ENCODE data around the gene ZNF683.

ZNF683 gene

GRCh38 chr1:26351590-26352337 is 20.8 kb downstream of the ZNF683 start:
- ATAC-seq (replicated peaks; ENCODE audit: extremely low read depth, poor library complexity, severe bottlenecking): no peak
- no peak overlapping the region for H3K27ac Mint-ChIP-seq (ENCODE audit: low read depth)

GRCh38 chr1:26350701-26351589 is 21.6 kb downstream of the ZNF683 start:
- DNase-seq (ENCODE audit: low spot score in 2 of 2) (no peak), ATAC-seq (replicated peaks; ENCODE audit: extremely low read depth, poor library complexity, severe bottlenecking) (no peak)
- H3K27me3 Mint-ChIP-seq: no peaks in the 10 kb centered on the region
- H3K27ac Mint-ChIP-seq (ENCODE audit: low read depth): no peak overlapping the region
- H3K4me3 Mint-ChIP-seq: no peak overlapping the region
- H3K4me1 Mint-ChIP-seq: peaks cover 7% of the 10 kb centered on the region
- peaks cover 4% of the 10 kb centered on the region for H3K36me3 Mint-ChIP-seq (ENCODE audit: insufficient read depth)
- no peaks in the 10 kb centered on the region for H3K9me3 Mint-ChIP-seq

More at GRCh38 chr1:26351590-26352337, 20.8 kb downstream of the ZNF683 start:
- Mint-ChIP-seq H3K4me3 (no peak overlapping the region), H3K4me1 (peaks cover 8% of the 10 kb centered on the region), H3K27me3 (no peaks in the 10 kb centered on the region), H3K9me3 (no peaks in the 10 kb centered on the region), H3K36me3 (ENCODE audit: insufficient read depth) (peaks cover 4% of the 10 kb centered on the region)
- DNase-seq (ENCODE audit: low spot score in 2 of 2): no peak

GRCh38 chr1:26350343-26350700 is 22.2 kb downstream of the ZNF683 start:
- Mint-ChIP-seq H3K27ac (ENCODE audit: low read depth) (no peak overlapping the region), H3K4me1 (peaks cover 3% of the 10 kb centered on the region), H3K36me3 (ENCODE audit: insufficient read depth) (peaks cover 4% of the 10 kb centered on the region), H3K4me3 (no peak overlapping the region), H3K27me3 (no peaks in the 10 kb centered on the region), H3K9me3 (no peaks in the 10 kb centered on the region)
- DNase-seq (ENCODE audit: low spot score in 2 of 2): no peak
- ATAC-seq (replicated peaks; ENCODE audit: extremely low read depth, poor library complexity, severe bottlenecking): no peak

DNA sequence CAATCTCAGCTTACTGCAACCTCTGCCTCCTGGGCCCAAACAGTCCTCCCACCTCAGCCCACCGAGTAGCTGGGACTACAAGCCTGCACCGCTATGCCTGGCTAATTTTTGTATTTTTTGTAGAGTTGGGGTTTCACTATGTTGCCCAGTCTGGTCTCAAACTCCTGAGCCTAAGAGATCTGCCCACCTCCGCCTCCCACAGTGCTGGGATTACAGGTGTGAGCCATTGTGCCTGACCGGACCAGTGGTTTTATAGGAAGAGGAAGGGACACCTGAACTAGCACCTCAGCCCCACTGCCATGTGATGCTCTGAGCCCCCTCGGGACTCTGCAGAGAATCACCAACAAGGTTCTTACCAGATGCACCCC is 22.7 kb downstream of the ZNF683 start:
- no peak for ATAC-seq (replicated peaks; ENCODE audit: extremely low read depth, poor library complexity, severe bottlenecking)

DNA sequence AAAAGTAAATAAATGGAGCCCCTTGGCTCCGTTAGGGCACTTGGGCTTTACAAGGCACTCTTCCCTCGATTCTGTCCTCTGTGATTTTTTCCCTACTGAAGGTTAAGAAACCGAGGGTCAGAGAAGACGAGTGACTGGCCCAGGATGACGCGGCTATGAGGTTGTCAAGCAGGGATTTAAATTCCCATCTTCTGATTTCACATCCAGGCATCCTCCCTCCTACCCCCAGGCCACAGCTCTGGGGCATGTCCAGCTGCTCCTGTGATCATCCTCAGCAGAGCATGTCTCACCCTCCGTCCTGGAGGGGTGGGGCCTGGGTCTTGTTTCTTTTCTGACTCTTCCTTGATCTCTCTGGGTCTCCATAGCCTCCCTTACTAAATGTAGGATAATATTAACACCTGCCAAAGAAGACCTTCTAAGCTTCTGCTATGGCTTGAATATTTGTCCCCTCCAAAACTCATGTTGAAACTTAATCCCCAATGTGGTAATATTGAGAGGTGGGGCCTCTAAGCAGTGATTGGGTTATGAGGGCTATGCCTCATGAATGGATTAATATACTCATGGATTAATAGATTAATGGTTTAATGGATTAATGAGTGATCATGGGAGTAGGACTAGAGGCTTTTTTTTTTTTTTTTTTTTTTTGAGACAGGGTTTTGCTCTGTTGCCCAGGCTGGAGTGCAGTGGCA is 23.2 kb downstream of the ZNF683 start:
- no peak overlapping the region for H3K4me3 Mint-ChIP-seq
- H3K27me3 Mint-ChIP-seq: no peaks in the 10 kb centered on the region
- ATAC-seq (replicated peaks; ENCODE audit: extremely low read depth, poor library complexity, severe bottlenecking) (no peak), DNase-seq (ENCODE audit: low spot score in 2 of 2) (no peak)
- H3K27ac Mint-ChIP-seq (ENCODE audit: low read depth): no peak overlapping the region
- H3K4me1 Mint-ChIP-seq: peaks cover 3% of the 10 kb centered on the region
- H3K36me3 Mint-ChIP-seq (ENCODE audit: insufficient read depth): peaks cover 4% of the 10 kb centered on the region
- H3K9me3 Mint-ChIP-seq: no peaks in the 10 kb centered on the region

More for the DNA sequence above, 22.7 kb downstream of the ZNF683 start:
- Mint-ChIP-seq H3K36me3 (ENCODE audit: insufficient read depth) (peaks cover 4% of the 10 kb centered on the region), H3K4me3 (no peak overlapping the region), H3K27ac (ENCODE audit: low read depth) (no peak overlapping the region), H3K27me3 (no peaks in the 10 kb centered on the region), H3K9me3 (no peaks in the 10 kb centered on the region), H3K4me1 (peaks cover 3% of the 10 kb centered on the region)
- DNase-seq (ENCODE audit: low spot score in 2 of 2): no peak

DNA sequence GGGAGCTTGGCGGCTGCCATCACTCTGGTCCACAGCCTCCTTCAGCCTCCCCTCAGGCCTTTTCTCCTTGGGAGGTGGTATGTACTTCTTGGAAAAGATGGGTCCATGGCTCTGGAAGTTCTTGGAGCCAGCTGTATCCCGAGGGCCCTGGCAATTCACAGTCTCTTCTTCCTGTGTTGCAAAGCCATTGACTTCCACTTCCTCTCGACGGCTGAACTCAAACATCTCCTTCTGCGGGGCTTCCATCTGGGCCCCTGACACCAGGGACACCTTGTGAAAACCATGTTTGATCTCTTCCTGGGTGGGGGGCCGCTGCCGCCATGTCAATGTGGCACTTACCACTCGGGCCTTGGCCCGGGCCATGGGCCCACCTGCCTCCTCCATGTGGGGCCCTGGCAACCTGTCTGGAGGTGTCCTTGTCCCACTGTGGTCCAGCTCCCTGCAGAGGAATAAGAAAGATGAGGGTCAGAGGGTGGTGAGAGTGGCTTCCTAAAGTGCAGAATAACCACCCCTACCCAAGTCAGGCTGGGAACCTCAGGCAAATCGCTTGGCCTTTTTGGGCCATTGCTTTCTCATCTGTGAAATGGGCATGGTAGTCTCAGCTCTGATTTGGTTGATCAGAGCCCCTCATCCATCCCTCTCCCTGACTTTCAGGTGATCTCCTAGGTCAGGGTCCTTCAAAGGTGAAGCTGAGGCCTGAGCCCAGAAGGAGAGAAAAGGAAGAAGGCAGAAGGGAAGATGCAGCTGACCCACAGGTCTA is 26.1 kb downstream of the ZNF683 start:
- DNase-seq (ENCODE audit: low spot score in 2 of 2): no peak
- no peak for ATAC-seq (replicated peaks; ENCODE audit: extremely low read depth, poor library complexity, severe bottlenecking)
- H3K27me3 Mint-ChIP-seq: no peaks in the 10 kb centered on the region
- H3K9me3 Mint-ChIP-seq: no peaks in the 10 kb centered on the region
- no peak overlapping the region for H3K4me3 Mint-ChIP-seq
- peaks cover 2% of the 10 kb centered on the region for H3K36me3 Mint-ChIP-seq (ENCODE audit: insufficient read depth)
- H3K4me1 Mint-ChIP-seq: no peaks in the 10 kb centered on the region
- no peak overlapping the region for H3K27ac Mint-ChIP-seq (ENCODE audit: low read depth)

GRCh38 chr1:26345718-26346117 is 26.8 kb downstream of the ZNF683 start:
- H3K9me3 Mint-ChIP-seq: no peaks in the 10 kb centered on the region
- ATAC-seq (replicated peaks; ENCODE audit: extremely low read depth, poor library complexity, severe bottlenecking): no peak
- no peaks in the 10 kb centered on the region for H3K36me3 Mint-ChIP-seq (ENCODE audit: insufficient read depth)
- H3K4me3 Mint-ChIP-seq: no peak overlapping the region
- H3K27me3 Mint-ChIP-seq: no peaks in the 10 kb centered on the region
- no peaks in the 10 kb centered on the region for H3K4me1 Mint-ChIP-seq
- DNase-seq (ENCODE audit: low spot score in 2 of 2): no peak
- no peak overlapping the region for H3K27ac Mint-ChIP-seq (ENCODE audit: low read depth)

GRCh38 chr1:26344147-26344920 is 28.2 kb downstream of the ZNF683 start:
- no peak for ATAC-seq (replicated peaks; ENCODE audit: extremely low read depth, poor library complexity, severe bottlenecking)
- Mint-ChIP-seq H3K4me1 (no peaks in the 10 kb centered on the region), H3K36me3 (ENCODE audit: insufficient read depth) (no peaks in the 10 kb centered on the region), H3K4me3 (no peak overlapping the region), H3K27me3 (no peaks in the 10 kb centered on the region), H3K27ac (ENCODE audit: low read depth) (no peak overlapping the region), H3K9me3 (no peaks in the 10 kb centered on the region)
- DNase-seq (ENCODE audit: low spot score in 2 of 2): no peak

- Mint-ChIP-seq H3K27ac (ENCODE audit: low read depth) (no peak overlapping the region), H3K9me3 (no peaks in the 10 kb centered on the region), H3K4me3 (no peak overlapping the region), H3K4me1 (peaks cover 11% of the 10 kb centered on the region), H3K36me3 (ENCODE audit: insufficient read depth) (no peaks in the 10 kb centered on the region), H3K27me3 (no peaks in the 10 kb centered on the region)
- ATAC-seq (replicated peaks; ENCODE audit: extremely low read depth, poor library complexity, severe bottlenecking) (no peak), DNase-seq (ENCODE audit: low spot score in 2 of 2) (no peak)
These were observed 32.5 kb downstream of the ZNF683 start for GRCh38 chr1:26340047-26340481.

GRCh38 chr1:26338670-26339069 is 33.9 kb downstream of the ZNF683 start:
- Mint-ChIP-seq H3K9me3 (no peaks in the 10 kb centered on the region), H3K27ac (ENCODE audit: low read depth) (no peak overlapping the region), H3K36me3 (ENCODE audit: insufficient read depth) (peaks cover 2% of the 10 kb centered on the region), H3K4me3 (no peak overlapping the region), H3K27me3 (no peaks in the 10 kb centered on the region), H3K4me1 (peaks cover 11% of the 10 kb centered on the region)
- no peak for DNase-seq (ENCODE audit: low spot score in 2 of 2)
- ATAC-seq (replicated peaks; ENCODE audit: extremely low read depth, poor library complexity, severe bottlenecking): no peak

DNA sequence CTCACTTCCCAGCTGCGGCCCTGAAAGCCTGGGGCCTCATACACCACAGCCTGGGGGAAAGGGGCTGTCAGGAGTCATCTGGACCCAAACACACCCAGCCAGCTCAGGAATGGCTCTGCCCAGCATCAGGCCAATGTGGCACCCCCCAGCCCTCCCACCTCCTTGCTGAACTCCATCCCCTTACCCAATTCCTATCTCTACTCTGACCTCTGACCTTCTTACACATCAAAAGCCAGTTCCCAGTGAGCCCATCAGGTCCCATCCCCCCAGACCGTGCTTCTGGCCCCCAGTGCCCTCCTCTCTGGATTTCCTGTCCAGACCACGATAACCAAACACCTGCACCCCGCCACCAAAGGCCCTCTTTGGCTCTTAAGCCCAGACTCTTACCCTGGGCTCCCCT is 34.9 kb downstream of the ZNF683 start:
- H3K9me3 Mint-ChIP-seq: no peaks in the 10 kb centered on the region
- H3K27ac Mint-ChIP-seq (ENCODE audit: low read depth): no peak overlapping the region
- no peak for ATAC-seq (replicated peaks; ENCODE audit: extremely low read depth, poor library complexity, severe bottlenecking)
- peaks cover 11% of the 10 kb centered on the region for H3K4me1 Mint-ChIP-seq
- H3K4me3 Mint-ChIP-seq: peak overlapping the region; percentile 89
- no peaks in the 10 kb centered on the region for H3K27me3 Mint-ChIP-seq
- H3K36me3 Mint-ChIP-seq (ENCODE audit: insufficient read depth): peaks cover 2% of the 10 kb centered on the region
- no peak for DNase-seq (ENCODE audit: low spot score in 2 of 2)

GRCh38 chr1:26337206-26337535 is 35.4 kb downstream of the ZNF683 start:
- peak overlapping the region; percentile 89 for H3K4me3 Mint-ChIP-seq
- no peaks in the 10 kb centered on the region for H3K9me3 Mint-ChIP-seq
- peaks cover 11% of the 10 kb centered on the region for H3K4me1 Mint-ChIP-seq
- H3K36me3 Mint-ChIP-seq (ENCODE audit: insufficient read depth): peaks cover 2% of the 10 kb centered on the region
- DNase-seq (ENCODE audit: low spot score in 2 of 2) (no peak), ATAC-seq (replicated peaks; ENCODE audit: extremely low read depth, poor library complexity, severe bottlenecking) (no peak)
- H3K27me3 Mint-ChIP-seq: no peaks in the 10 kb centered on the region
- H3K27ac Mint-ChIP-seq (ENCODE audit: low read depth): no peak overlapping the region

Data from central memory CD8-positive, alpha-beta T cell (primary cell).